Endothelial cell of umbilical vein (primary cell): ENCODE measurements around the gene PI4KB. TPM values are rescaled to one million over a fixed set of nuclear protein-coding genes. Genes with fewer than 3 reads are reported as not detected.

ENCODE experiments used
- BruUV-seq: library from RNA; stranded (reverse); fragments of 400-500 nt; replicated peaks from 2 replicates; lab custom pipeline; 2021; lab: Mats Ljungman, UMichigan
- CTCF ChIA-PET: fragments of 300-600, 350-600 bp; sonication (Branson Sonifier 250); formaldehyde crosslinking; loops from one replicate; lab custom pipeline; 2021; ENCODE audit warnings: antibody characterized with exemption, inconsistent platforms; lab: Charles Lee
- POLR2A ChIA-PET: fragments of 300-600, 350-600 bp; sonication (Branson Sonifier 250); formaldehyde crosslinking; loops from one replicate; lab custom pipeline; 2021; ENCODE audit warnings: antibody characterized with exemption, inconsistent platforms; lab: Charles Lee
- DNase-seq: peaks from one replicate; pipeline ENCODE4 v3.0.0-alpha.2; 2011; ENCODE audit warnings: low read depth, low spot score
- FAIRE-seq: peaks from 2 replicates; lab custom pipeline; 2011; peaks lifted over from hg19 to GRCh38; lab: Jason Lieb, UNC
- H2AFZ ChIP-seq: 2 replicates; pipeline ENCODE4 v1.6.0; 2012; ENCODE audit warnings: low read depth, low read length, control low read depth, inconsistent platforms
- H3K27ac ChIP-seq: 2 replicates; pipeline ENCODE4 v1.5.1; 2011; ENCODE audit warnings: low read depth, mild to moderate bottlenecking, control low read depth, low read length, moderate library complexity; ENCODE audit not compliant: insufficient read depth
- H3K27me3 ChIP-seq, 2 experiments: 2 replicates each; pipeline versions ENCODE4 v1.6.0 to v1.6.1; 2011; ENCODE audit warnings: low read length in 2 of 2, mixed read lengths in 1 of 2; ENCODE audit not compliant: control insufficient read depth in 2 of 2, insufficient read depth in 2 of 2
- H3K36me3 ChIP-seq, 2 experiments: 2 replicates in 1 of 2; 3 replicates in 1 of 2; pipeline ENCODE4 v1.5.1; 2011; ENCODE audit warnings: low read length in 2 of 2, mild to moderate bottlenecking in 1 of 2, moderate library complexity in 1 of 2; ENCODE audit not compliant: control insufficient read depth in 2 of 2, insufficient read depth in 2 of 2; ENCODE audit errors: extremely low read depth in 1 of 2
- H3K4me1 ChIP-seq: 3 replicates; pipeline ENCODE4 v1.5.1; 2011; ENCODE audit warnings: mild to moderate bottlenecking, low read length; ENCODE audit not compliant: control insufficient read depth, insufficient read depth; ENCODE audit errors: extremely low read depth
- H3K4me2 ChIP-seq: 2 replicates; pipeline ENCODE4 v1.6.1; 2011; ENCODE audit warnings: low read length, control low read depth, mixed read lengths; ENCODE audit not compliant: insufficient read depth
- H3K4me3 ChIP-seq, 3 experiments: fragments of 200-600 bp in 1 of 3; sonication (generic), shearing (Covaris generic) in 1 of 3; replicated peaks in 1 of 3; 2 replicates each; pipeline ENCODE4 v1.5.1; 2011 to 2016; ENCODE audit warnings: control low read depth in 3 of 3, low read length in 3 of 3, mild to moderate bottlenecking in 2 of 3, inconsistent platforms in 1 of 3, low read depth in 1 of 3, moderate library complexity in 1 of 3; ENCODE audit not compliant: insufficient read depth in 1 of 3
- H3K79me2 ChIP-seq: 2 replicates; pipeline ENCODE4 v1.6.0; 2012; ENCODE audit warnings: low read length, inconsistent platforms; ENCODE audit not compliant: control insufficient read depth, insufficient read depth
- H3K9ac ChIP-seq: replicated peaks from 2 replicates; pipeline ENCODE3; 2011; ENCODE audit warnings: low read length, control low read depth; ENCODE audit not compliant: insufficient read depth; ENCODE audit errors: extremely low read depth
- H3K9me1 ChIP-seq: replicated peaks from 3 replicates; pipeline ENCODE4 v1.6.0; 2011; ENCODE audit warnings: mild to moderate bottlenecking, low read length; ENCODE audit not compliant: control insufficient read depth, insufficient read depth; ENCODE audit errors: extremely low read depth
- H3K9me3 ChIP-seq: replicated peaks from 2 replicates; pipeline ENCODE4 v1.5.1; 2012; ENCODE audit warnings: low read length, inconsistent platforms; ENCODE audit not compliant: control insufficient read depth, insufficient read depth
- H4K20me1 ChIP-seq: replicated peaks from 2 replicates; pipeline ENCODE3; 2011; ENCODE audit warnings: mild to moderate bottlenecking, low read length; ENCODE audit not compliant: control insufficient read depth, insufficient read depth; ENCODE audit errors: extremely low read depth
- FOS ChIP-seq: IDR thresholded peaks from 2 replicates; pipeline ENCODE4 v1.6.1; 2011; ENCODE audit warnings: mild to moderate bottlenecking, low read length, moderate library complexity, borderline replicate concordance; ENCODE audit not compliant: insufficient read depth
- GATA2 ChIP-seq: IDR thresholded peaks from 2 replicates; pipeline ENCODE4 v1.7.0; 2011; ENCODE audit warnings: low read depth, mild to moderate bottlenecking, moderate library complexity, mixed read lengths, low read length; ENCODE audit not compliant: insufficient read length, insufficient read depth
- JUN ChIP-seq: IDR thresholded peaks from 2 replicates; pipeline ENCODE4 v1.6.1; 2011; ENCODE audit warnings: borderline replicate concordance, low read depth; ENCODE audit not compliant: insufficient read length, insufficient read depth
- MYC ChIP-seq: IDR thresholded peaks from one replicate; pipeline ENCODE4 v1.6.1; 2011; ENCODE audit warnings: mild to moderate bottlenecking, low read depth, low read length
- POLR2AphosphoS5 ChIP-seq: IDR thresholded peaks from 2 replicates; pipeline ENCODE4 v1.6.1; 2012; ENCODE audit warnings: low read depth, mild to moderate bottlenecking, control low read depth, low read length, moderate library complexity; ENCODE audit not compliant: insufficient read depth
- dilution Hi-C: fragments of 300-500 bp; cut with MboI; formaldehyde crosslinking; loops from one replicate; pipeline ENCODE4 v1.15.0; 2019; ENCODE audit warnings: low sequenced_read_pairs; ENCODE audit not compliant: extremely low pct_ligation_motif_present
- intact Hi-C: fragments of 100-400 bp; cut with micrococcal nuclease; formaldehyde crosslinking; loops from one replicate; pipeline ENCODE4 v1.10.0; 2022
- polyA plus RNA-seq, 4 experiments: library from polyadenylated mRNA; depleted of rRNA in 3 of 4; stranded (reverse) in 3 of 4; unstranded in 1 of 4; fragments of >200 nt; gene quantifications; 2 replicates each; pipeline versions ENCODE4 v1.2.1 to v1.2.3, GENCODE V29; 2011 to 2012; ENCODE audit warnings: missing spikeins in 1 of 4
- total RNA-seq: library from RNA; stranded (reverse); gene quantifications from 2 replicates; pipeline ENCODE4 v1.2.3, GENCODE V29; 2021
- TF ChIP-seq, protein P1 (sequence below): IDR thresholded peaks from 2 replicates; pipeline ENCODE4 v1.6.1; 2011; ENCODE audit not compliant: insufficient read depth, insufficient read length

Gene PI4KB
- total and polyA plus RNA-seq, 2 donors (not counting 3 experiments of a cell fraction or from before 2014, with no cell fraction given): 60.9 to 67.8 TPM

DNA sequence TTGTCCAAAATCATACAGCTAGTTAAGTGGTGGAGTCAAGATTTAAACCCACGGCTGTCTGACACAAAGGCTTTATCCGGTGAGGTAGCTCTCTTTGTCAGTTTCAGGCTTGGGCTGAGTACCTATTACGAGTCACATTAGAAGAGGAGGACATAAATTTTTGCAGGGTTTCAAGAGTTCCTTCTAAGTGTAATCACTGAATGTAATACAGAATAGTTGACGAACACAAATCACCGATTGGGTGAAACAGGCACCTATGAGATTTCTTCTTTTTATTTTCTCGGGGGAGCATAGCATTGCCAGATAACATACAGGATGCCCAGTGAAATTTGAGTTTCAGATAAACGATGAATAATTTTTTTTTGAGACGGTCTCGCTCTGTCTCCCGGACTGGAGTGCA, 71.8 kb downstream of the PI4KB start:
- H3K4me3 ChIP-seq: peak overlapping the region; percentile 82 to 96 (median 87)
- ChIA-PET POLR2A (interaction anchor here (1.3 kb wide), 1 partner anchor 158 kb away, joined by 3 read pairs; no protein-coding TSS in a partner anchor), CTCF (interaction anchor here (1.7 kb wide), 1 partner anchor 156 kb away, joined by 6 read pairs; no protein-coding TSS in a partner anchor)
- TF ChIP-seq FOS (no peak), POLR2AphosphoS5 (no peak), JUN (no peak), MYC (no peak), GATA2 (no peak)
- TF ChIP-seq, protein P1, sequence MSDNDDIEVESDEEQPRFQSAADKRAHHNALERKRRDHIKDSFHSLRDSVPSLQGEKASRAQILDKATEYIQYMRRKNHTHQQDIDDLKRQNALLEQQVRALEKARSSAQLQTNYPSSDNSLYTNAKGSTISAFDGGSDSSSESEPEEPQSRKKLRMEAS: no peak
- H4K20me1 ChIP-seq: no peaks in the 10 kb centered on the region
- no TSS peak for BruUV-seq
- H3K27me3 ChIP-seq: no peaks in the 10 kb centered on the region
- no peaks in the 10 kb centered on the region for H3K36me3 ChIP-seq
- peaks cover 7% of the 10 kb centered on the region for H3K4me1 ChIP-seq
- H3K9me3 ChIP-seq: no peaks in the 10 kb centered on the region
- FAIRE-seq: no peak
- H2AFZ ChIP-seq: no peak overlapping the region
- H3K9ac ChIP-seq: peak overlapping the region; percentile 95
- no peak for DNase-seq
- no peaks in the 10 kb centered on the region for H3K9me1 ChIP-seq
- peak overlapping the region; percentile 80 for H3K27ac ChIP-seq
- dilution Hi-C loops (no loop called here), intact Hi-C loops (no loop called here)
- peak overlapping the region; percentile 99 for H3K4me2 ChIP-seq
- peaks cover 50% of the 10 kb centered on the region for H3K79me2 ChIP-seq
